ENCODE results near the gene NCOA1.

NCOA1 gene

DNA sequence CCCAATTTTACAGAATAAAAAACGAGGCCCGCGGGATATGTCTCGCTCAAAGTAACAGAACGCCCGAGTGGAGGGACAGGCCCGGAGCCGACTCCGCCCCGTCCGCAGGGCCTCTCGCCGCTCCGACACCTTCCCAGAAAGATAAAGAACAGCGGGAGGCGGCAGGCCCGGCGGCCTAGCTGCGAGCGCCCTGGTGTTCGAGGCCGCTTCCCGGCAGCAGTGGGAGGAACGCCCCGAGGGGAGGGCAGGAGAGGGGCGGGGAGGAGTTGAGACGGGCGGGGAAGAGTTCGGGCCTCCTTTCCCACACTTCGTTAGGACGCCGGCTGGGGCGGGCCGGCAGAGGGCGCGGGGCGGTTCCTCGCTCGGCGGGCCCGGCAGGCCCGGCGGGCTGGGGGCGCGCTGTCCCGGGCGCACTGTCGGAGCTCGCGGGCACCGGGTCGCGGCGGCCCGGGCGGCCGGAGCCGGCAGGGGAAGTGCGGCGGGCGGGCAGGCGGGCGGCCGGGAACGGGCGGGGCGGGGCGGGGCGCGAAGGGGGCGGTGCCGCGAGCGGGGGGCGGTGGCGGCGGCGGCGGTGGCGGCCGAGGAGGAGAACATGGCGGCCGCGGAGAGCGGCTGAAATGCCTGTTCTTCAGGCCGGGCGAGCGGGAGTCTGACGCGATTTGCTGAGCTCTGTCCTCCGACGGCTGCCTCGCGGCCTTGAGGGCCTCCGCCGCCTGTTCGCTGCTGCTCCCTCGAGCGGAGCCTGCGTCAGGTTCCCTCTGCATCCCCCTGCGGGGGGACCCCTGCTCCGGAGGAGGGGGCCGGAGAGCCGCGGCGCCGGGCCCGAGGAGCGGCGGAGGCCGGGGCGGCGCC lies at the start of gene NCOA1:
Gene NCOA1 (plus strand): TSS at position 565 of the 852 bp plus-strand sequence. CDS start 167,424 bp downstream, outside the sequence.
- peak within 1 kb of the TSS; percentile 89 for H3K4me3 ChIP-seq (ENCODE audit: low read depth, low read length)
- TF ChIP-seq, protein P1, sequence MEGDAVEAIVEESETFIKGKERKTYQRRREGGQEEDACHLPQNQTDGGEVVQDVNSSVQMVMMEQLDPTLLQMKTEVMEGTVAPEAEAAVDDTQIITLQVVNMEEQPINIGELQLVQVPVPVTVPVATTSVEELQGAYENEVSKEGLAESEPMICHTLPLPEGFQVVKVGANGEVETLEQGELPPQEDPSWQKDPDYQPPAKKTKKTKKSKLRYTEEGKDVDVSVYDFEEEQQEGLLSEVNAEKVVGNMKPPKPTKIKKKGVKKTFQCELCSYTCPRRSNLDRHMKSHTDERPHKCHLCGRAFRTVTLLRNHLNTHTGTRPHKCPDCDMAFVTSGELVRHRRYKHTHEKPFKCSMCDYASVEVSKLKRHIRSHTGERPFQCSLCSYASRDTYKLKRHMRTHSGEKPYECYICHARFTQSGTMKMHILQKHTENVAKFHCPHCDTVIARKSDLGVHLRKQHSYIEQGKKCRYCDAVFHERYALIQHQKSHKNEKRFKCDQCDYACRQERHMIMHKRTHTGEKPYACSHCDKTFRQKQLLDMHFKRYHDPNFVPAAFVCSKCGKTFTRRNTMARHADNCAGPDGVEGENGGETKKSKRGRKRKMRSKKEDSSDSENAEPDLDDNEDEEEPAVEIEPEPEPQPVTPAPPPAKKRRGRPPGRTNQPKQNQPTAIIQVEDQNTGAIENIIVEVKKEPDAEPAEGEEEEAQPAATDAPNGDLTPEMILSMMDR (IDR thresholded peaks at IDR 0.05; ENCODE audit: insufficient read depth, low read depth, low read length, missing control alignments), result peak; percentile 31
- peak; percentile 94 for DNase-seq (ENCODE audit: low read depth)

DNA sequence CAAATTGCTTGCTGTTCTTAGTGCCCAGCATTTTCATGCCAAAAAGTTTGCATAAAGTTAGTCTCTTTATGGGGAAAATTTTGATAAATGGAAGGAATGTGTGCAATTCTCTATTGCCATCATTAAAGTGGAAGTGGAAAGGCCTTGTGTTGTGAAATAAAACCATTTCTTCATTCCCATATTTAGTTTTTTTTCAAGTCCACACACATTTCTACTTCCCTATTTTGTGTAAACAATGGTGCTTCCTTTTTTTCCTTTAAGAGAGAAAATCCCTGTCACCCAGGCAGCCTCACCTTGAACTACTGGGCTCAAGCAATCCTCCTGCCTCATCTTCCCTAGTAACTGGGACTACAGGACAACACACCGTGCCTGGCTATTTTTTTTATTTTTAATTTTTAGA lies 42.3 kb upstream of the NCOA1 start:
- H3K4me3 ChIP-seq (ENCODE audit: low read depth, low read length), result no peak overlapping the region
- no peak for DNase-seq (ENCODE audit: low read depth)
- TF ChIP-seq, protein P1 (IDR thresholded peaks at IDR 0.05; ENCODE audit: insufficient read depth, low read depth, low read length, missing control alignments), result no peak

DNA sequence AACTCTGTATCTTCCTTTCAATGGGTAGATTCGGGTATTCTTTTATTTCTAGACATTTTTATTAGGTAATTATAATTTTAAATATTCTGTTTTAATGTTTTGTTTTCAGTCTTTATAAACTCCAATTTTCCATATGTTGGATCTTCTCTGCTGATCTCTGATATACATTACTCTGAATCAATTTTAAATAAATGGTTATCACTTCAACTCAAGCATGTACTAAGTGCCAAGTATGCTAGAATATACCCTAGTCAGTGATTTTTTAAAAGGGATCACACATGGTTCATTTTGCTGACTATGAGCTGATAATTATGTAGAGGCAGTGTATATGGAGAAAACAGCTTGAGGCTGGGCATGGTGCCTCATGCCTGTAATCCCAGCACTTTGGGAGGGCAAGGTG lies 41.7 kb upstream of the NCOA1 start:
- TF ChIP-seq, protein P1 (IDR thresholded peaks at IDR 0.05; ENCODE audit: insufficient read depth, low read depth, low read length, missing control alignments), result no peak
- DNase-seq (ENCODE audit: low read depth), result no peak
- no peak overlapping the region for H3K4me3 ChIP-seq (ENCODE audit: low read depth, low read length)

DNA sequence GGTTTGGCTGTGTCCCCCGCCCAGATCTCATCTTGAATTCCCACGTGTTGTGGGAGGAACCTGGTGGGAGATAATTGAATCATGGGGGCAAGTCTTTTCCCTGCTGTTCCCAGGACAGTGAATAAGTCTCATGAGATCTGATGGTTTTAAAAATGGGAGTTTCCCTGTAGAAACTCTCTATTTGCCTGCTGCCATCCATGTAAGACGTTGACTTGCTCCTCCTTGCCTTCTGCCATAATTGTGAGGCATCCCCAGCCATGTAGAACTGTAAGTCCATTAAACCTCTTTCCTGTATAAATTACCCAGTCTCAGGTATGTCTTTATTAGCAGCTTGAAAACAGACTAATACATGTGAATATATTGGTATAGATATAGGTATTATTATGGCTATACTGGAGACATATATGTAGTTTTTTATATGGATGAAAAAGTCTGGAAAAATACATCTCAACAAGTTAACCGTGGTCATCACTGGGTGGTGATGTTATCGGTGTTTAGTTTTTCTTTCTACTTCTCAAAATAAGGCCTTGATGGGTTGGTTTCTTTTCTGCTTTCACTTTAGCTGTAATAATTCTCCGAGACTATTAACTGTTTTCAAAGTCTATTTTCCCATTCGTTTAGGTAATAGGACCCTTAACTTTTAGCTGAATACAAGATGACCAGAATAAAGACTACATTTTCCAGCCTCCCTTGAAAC lies 39.1 kb upstream of the NCOA1 start:
- DNase-seq (ENCODE audit: low read depth), result no peak
- TF ChIP-seq, protein P1 (IDR thresholded peaks at IDR 0.05; ENCODE audit: insufficient read depth, low read depth, low read length, missing control alignments), result no peak
- no peak overlapping the region for H3K4me3 ChIP-seq (ENCODE audit: low read depth, low read length)

DNA sequence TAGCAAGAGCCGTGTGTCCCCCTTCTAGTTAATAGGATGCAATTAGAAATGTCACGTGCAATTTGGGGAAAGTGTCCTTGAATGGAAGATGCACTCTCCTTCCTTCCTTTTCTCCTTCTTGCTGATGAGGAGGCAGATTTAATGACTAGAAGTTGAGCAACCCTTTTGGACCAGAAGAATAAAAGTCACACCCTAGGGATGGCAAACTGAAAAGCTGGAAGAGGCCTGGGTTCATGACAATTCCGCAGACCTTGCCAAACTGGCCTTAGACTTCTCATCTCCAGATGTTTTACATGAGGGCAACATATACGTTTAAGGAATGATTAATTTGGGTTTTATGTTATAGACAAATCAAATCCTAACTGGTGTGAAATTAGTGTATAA lies 38.6 kb upstream of the NCOA1 start:
- no peak overlapping the region for H3K4me3 ChIP-seq (ENCODE audit: low read depth, low read length)
- DNase-seq (ENCODE audit: low read depth), result no peak
- TF ChIP-seq, protein P1 (IDR thresholded peaks at IDR 0.05; ENCODE audit: insufficient read depth, low read depth, low read length, missing control alignments), result no peak

DNA sequence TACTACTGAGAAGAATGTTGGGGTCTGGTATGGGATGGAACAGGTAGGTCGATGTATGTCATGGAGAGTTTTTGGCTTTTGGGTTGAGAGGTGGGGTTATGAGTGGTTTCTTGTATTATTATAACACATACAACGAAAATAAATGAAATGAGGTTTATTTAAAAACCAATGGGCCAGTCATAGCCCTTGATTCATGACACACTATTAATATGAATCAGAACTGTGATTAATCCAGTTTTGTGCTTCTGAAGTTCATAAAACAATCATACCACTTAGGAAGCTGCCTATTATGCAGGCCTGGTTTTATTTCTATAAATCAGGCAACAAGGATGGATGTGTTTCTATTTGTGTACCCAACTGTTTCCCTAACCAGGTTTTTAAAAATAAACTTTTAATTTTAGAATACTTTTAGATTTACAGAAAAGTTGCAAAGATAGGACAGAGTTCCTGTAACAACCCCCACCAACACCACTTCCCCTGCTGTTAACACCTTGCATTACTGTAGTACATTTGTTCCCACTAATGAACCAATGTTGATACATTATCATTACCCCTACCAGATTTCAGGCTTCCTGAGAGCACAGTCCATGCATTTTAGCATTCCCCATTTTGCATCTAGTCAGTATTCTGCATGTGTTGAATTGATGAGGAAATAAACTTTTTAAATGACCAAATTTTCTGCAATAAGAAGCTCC lies 37.5 kb upstream of the NCOA1 start:
- no peak overlapping the region for H3K4me3 ChIP-seq (ENCODE audit: low read depth, low read length)
- DNase-seq (ENCODE audit: low read depth), result no peak
- TF ChIP-seq, protein P1 (IDR thresholded peaks at IDR 0.05; ENCODE audit: insufficient read depth, low read depth, low read length, missing control alignments), result no peak

Measured in GM12865 (cell line).